AG04450 (cell line): ENCODE data around the gene FYB2. TPM values are rescaled to one million over a fixed set of nuclear protein-coding genes. Genes with fewer than 3 reads are reported as not detected.

Source experiments
- CTCF ChIA-PET: fragments of 300-600, 350-600 bp; formaldehyde crosslinking; extraction: SDS; loops from one replicate; lab custom pipeline; 2022; ENCODE audit warnings: antibody characterized with exemption, inconsistent platforms; lab: Charles Lee
- POLR2A ChIA-PET: fragments of 350-600 bp; formaldehyde crosslinking; extraction: SDS; loops from one replicate; lab custom pipeline; 2021; ENCODE audit warnings: antibody characterized with exemption, inconsistent platforms; lab: Yijun Ruan, JAX
- DNase-seq: peaks from one replicate; pipeline ENCODE4 v3.0.0-alpha.2; 2011; ENCODE audit warnings: low read depth, low spot score
- H3K27ac ChIP-seq: one replicate; pipeline ENCODE4 v1.5.1; 2012; ENCODE audit warnings: low read depth, low read length, control low read depth
- H3K27me3 ChIP-seq: one replicate; pipeline ENCODE4 v1.6.0; 2012; ENCODE audit warnings: low read length; ENCODE audit not compliant: control insufficient read depth, insufficient read depth
- H3K4me3 ChIP-seq: 2 replicates; pipeline ENCODE4 v1.5.1; 2011; ENCODE audit warnings: mild to moderate bottlenecking, low read depth, low read length, control low read depth
- H3K9me3 ChIP-seq: 2 replicates; pipeline ENCODE4 v1.5.1; 2012; ENCODE audit warnings: low read length; ENCODE audit not compliant: control insufficient read depth, insufficient read depth
- CTCF ChIP-seq: IDR thresholded peaks from 2 replicates; pipeline ENCODE4 v1.5.1; 2011; ENCODE audit warnings: low read depth, low read length, control low read depth, inconsistent platforms
- polyA plus RNA-seq: library from polyadenylated mRNA; depleted of rRNA; stranded (reverse); fragments of >200 nt; gene quantifications from 2 replicates; pipeline ENCODE4 v1.2.3, GENCODE V29; 2011

The FYB2 gene
- polyA plus RNA-seq, 1 experiment: not detected

GRCh38 chr1:56836359-56836758 is 17.2 kb upstream of the FYB2 start:
- POLR2A ChIA-PET: no interaction called here
- no peak for TF ChIP-seq CTCF
- no peak overlapping the region for H3K27ac ChIP-seq
- no peak overlapping the region for H3K4me3 ChIP-seq
- H3K9me3 ChIP-seq: peaks cover 8% of the 10 kb centered on the region; the same call in 1 of the 2 replicates
- DNase-seq: no peak
- H3K27me3 ChIP-seq: no peaks in the 10 kb centered on the region
- CTCF ChIA-PET: no interaction called here

- no peak for TF ChIP-seq CTCF
- CTCF ChIA-PET: no interaction called here
- DNase-seq: no peak
- H3K27ac ChIP-seq: no peak overlapping the region
- no peak overlapping the region for H3K4me3 ChIP-seq
- POLR2A ChIA-PET: no interaction called here
- H3K9me3 ChIP-seq: peaks cover 8% of the 10 kb centered on the region; the same call in 1 of the 2 replicates
- no peaks in the 10 kb centered on the region for H3K27me3 ChIP-seq
These were observed 16.5 kb upstream of the FYB2 start for GRCh38 chr1:56835657-56836056.

GRCh38 chr1:56834137-56834900 is 15.1 kb upstream of the FYB2 start:
- TF ChIP-seq CTCF: no peak
- no peak overlapping the region for H3K4me3 ChIP-seq
- CTCF ChIA-PET: no interaction called here
- DNase-seq: no peak
- POLR2A ChIA-PET: no interaction called here
- no peak overlapping the region for H3K27ac ChIP-seq
- peaks cover 6% of the 10 kb centered on the region; the same call in 1 of the 2 replicates for H3K9me3 ChIP-seq
- H3K27me3 ChIP-seq: no peaks in the 10 kb centered on the region

- H3K27me3 ChIP-seq: no peaks in the 10 kb centered on the region
- POLR2A ChIA-PET: no interaction called here
- H3K9me3 ChIP-seq: no peaks in the 10 kb centered on the region
- CTCF ChIA-PET: interaction anchor here (0.6 to 4.0 kb wide), 13 partner anchors 8 to 1213 kb away, joined by 3 to 43 read pairs (median 5); partner anchors contain the start of gene C8B
- TF ChIP-seq CTCF: no peak
- DNase-seq: no peak
- no peak overlapping the region for H3K4me3 ChIP-seq
- peak overlapping the region; percentile 80 for H3K27ac ChIP-seq
These were observed 13.9 kb upstream of the FYB2 start for GRCh38 chr1:56833088-56833487.
